ENCODE measurements around the gene ADI1. TPM values are rescaled to one million over a fixed set of nuclear protein-coding genes. Genes with fewer than 3 reads are reported as not detected.
"Not testable (repeated sequence)": the region's sequence is repeated elsewhere in the genome, so short reads cannot be mapped to it uniquely, and the experiment has no call there.

Gene ADI1
- total and polyA plus RNA-seq, 7 donors, result 35.7 to 114 (median 86.3) TPM

DNA sequence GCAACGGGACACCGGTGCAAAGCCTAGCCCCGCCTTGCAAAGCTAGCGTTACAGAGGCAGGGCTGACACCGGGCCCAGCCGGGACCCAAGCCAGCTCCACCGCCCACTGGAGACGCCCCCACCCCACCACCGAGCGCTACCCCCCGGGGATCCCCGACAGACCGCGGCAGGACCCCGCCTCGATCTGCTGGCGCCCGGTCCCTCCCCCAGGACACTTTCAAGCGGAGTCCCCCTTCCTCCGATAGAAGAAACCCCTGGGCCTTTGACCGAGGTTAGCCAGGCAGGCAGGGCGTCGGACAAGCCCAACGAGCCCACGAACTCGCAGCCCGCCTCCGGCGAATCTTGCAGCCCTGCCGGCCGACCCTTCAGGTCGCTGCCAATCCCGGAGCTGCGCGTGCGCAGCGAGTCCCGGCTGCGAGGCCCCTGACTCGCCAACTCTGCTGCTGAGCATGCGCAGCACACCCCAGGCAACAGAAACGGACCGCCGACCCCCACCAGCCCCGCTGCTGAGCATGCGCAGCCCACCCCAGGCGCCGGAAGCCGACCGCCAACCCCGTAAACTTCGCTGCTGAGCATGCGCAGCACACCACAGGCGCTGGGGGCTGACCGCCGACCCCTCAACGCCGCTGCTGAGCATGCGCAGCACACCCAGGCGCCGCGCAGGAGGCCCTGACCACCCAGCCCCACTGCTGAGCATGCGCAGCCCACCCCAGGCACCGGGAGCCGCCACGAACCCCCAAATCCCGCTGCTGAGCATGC lies 656 bp downstream of the ADI1 start:
- H3K4me1 ChIP-seq, result peaks cover 0 to 53% (median 44%) of the 10 kb centered on the region in 4 donors
- DNase-seq, result peak; percentile 99
- H3K9me3 ChIP-seq, result no peaks in the 10 kb centered on the region
- 0 to 1% methylated on average over 67 of the region's 67 CpGs for WGBS, 2 donors
- TF ChIP-seq, protein P1, sequence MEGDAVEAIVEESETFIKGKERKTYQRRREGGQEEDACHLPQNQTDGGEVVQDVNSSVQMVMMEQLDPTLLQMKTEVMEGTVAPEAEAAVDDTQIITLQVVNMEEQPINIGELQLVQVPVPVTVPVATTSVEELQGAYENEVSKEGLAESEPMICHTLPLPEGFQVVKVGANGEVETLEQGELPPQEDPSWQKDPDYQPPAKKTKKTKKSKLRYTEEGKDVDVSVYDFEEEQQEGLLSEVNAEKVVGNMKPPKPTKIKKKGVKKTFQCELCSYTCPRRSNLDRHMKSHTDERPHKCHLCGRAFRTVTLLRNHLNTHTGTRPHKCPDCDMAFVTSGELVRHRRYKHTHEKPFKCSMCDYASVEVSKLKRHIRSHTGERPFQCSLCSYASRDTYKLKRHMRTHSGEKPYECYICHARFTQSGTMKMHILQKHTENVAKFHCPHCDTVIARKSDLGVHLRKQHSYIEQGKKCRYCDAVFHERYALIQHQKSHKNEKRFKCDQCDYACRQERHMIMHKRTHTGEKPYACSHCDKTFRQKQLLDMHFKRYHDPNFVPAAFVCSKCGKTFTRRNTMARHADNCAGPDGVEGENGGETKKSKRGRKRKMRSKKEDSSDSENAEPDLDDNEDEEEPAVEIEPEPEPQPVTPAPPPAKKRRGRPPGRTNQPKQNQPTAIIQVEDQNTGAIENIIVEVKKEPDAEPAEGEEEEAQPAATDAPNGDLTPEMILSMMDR (IDR thresholded peaks at IDR 0.05), result no peak
- TF ChIP-seq POLR2A (IDR thresholded peaks at IDR 0.05) (peak; percentile 37 to 46), POLR2AphosphoS5 (IDR thresholded peaks at IDR 0.05) (peak; percentile 69 to 93 (median 82)), EP300 (IDR thresholded peaks at IDR 0.05) (peak in 1 of 4 donors; percentile 45)
- no peaks in the 10 kb centered on the region for H3K27me3 ChIP-seq
- H3K27ac ChIP-seq, result peak overlapping the region; percentile 96 to 100 (median 98)
- intact Hi-C loops (cut with DNase I), result loop anchor here (2.0 kb wide), 2 partner anchors 40 to 56 kb away; partner anchors contain the start of genes RNASEH1 and RPS7
- H3K4me3 ChIP-seq, result peak overlapping the region; percentile 73 to 95 (median 93)
- peaks cover 0 to 5% (median under 1%) of the 10 kb centered on the region in 4 donors for H3K36me3 ChIP-seq

GRCh38 chr2:3517948-3518495 lies 1.3 kb downstream of the ADI1 start:
- intact Hi-C loops (cut with DNase I), result loop anchor here (2.0 kb wide), 2 partner anchors 41 to 57 kb away; partner anchors contain the start of genes RNASEH1 and RPS7
- no peak for TF ChIP-seq POLR2AphosphoS5 (IDR thresholded peaks at IDR 0.05)
- no peak for TF ChIP-seq EP300 (IDR thresholded peaks at IDR 0.05)
- TF ChIP-seq POLR2A (IDR thresholded peaks at IDR 0.05), result no peak
- TF ChIP-seq, protein P1 (IDR thresholded peaks at IDR 0.05), result no peak

DNA sequence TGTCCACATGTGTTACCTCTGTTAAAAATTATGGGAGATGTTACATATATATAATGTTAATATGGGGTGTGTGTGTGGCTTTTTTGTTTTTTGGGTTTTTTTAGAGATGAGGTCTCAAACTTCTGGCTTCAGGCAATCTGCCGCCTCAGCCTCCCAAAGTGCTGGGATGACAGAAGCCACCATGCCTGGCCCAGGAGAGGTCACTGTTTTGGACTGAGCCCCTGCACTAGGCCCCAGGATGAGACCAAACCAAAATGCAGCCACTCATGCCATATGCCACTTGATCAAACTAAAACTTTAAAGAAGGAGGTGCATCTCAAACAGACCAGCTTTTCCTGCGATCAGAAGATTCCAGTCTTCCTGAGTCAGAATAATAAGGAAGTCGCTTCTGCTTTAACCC lies 2.5 kb downstream of the ADI1 start:
- 88 to 89% methylated on average over 3 of the region's 3 CpGs for WGBS, 2 donors
- Histone ChIP-seq H3K9me3 (no peaks in the 10 kb centered on the region), H3K36me3 (peaks cover 8 to 24% (median 19%) of the 10 kb centered on the region in 4 donors), H3K4me3 (no peak overlapping the region), H3K27me3 (no peaks in the 10 kb centered on the region), H3K27ac (no peak overlapping the region), H3K4me1 (peaks cover 0 to 36% (median 29%) of the 10 kb centered on the region in 4 donors)
- no peak for DNase-seq
- TF ChIP-seq EP300 (IDR thresholded peaks at IDR 0.05), result no peak
- TF ChIP-seq POLR2AphosphoS5 (IDR thresholded peaks at IDR 0.05), result no peak
- TF ChIP-seq, protein P1 (IDR thresholded peaks at IDR 0.05), result no peak
- no peak for TF ChIP-seq POLR2A (IDR thresholded peaks at IDR 0.05)
- intact Hi-C loops (cut with DNase I), result no loop called here

More at GRCh38 chr2:3517948-3518495, 1.3 kb downstream of the ADI1 start:
- H3K4me3 ChIP-seq, result peak overlapping the region; percentile 73 to 95 (median 93)
- no peaks in the 10 kb centered on the region for H3K9me3 ChIP-seq
- DNase-seq, result no peak
- peak overlapping the region; percentile 96 to 100 (median 98) for H3K27ac ChIP-seq
- WGBS, 2 donors, result 27 to 33% methylated on average over 3 of the region's 3 CpGs
- no peaks in the 10 kb centered on the region for H3K27me3 ChIP-seq
- H3K4me1 ChIP-seq, result peaks cover 0 to 47% (median 39%) of the 10 kb centered on the region in 4 donors
- H3K36me3 ChIP-seq, result peaks cover 0 to 12% (median 7%) of the 10 kb centered on the region in 4 donors

- DNase-seq; intact Hi-C loops (cut with DNase I); H3K9me3 ChIP-seq; H3K27me3 ChIP-seq; H3K4me3 ChIP-seq; H3K27ac ChIP-seq: not testable (repeated sequence)
- 80 to 95% methylated on average over 5 of the region's 5 CpGs for WGBS, 2 donors
- Histone ChIP-seq H3K36me3 (peaks cover 8 to 38% (median 27%) of the 10 kb centered on the region in 4 donors), H3K4me1 (peaks cover 0 to 22% (median 20%) of the 10 kb centered on the region in 4 donors)
Measured at GRCh38 chr2:3515438-3515837, 3.9 kb downstream of the ADI1 start.
